Hematopoietic multipotent progenitor cell treated with erythropoietin and hydrocortisone succinate and interleukin-3 and kit ligand, for 6 days (in vitro differentiated cells): ENCODE measurements around the gene CACNA2D1.
A peak's percentile ranks its signal among the peaks of the same experiment; 100 is the strongest.

Source experiments
- DNase-seq: peaks from one replicate; pipeline ENCODE4 v3.0.0-alpha.2; 2015

CACNA2D1 gene

GRCh38 chr7:82443547-82444219 lies at the start of gene CACNA2D1:
CACNA2D1 (minus strand) TSS chr7:82443777.
- DNase-seq, result peak; percentile 13

- DNase-seq, result peak; percentile 43
Measured at GRCh38 chr7:82481499-82482097, 38.0 kb upstream of the CACNA2D1 start.

- DNase-seq, result no peak
Measured at GRCh38 chr7:82477733-82478515, 34.3 kb upstream of the CACNA2D1 start.

- no peak for DNase-seq
Measured at GRCh38 chr7:82472966-82473365, 29.4 kb upstream of the CACNA2D1 start.

- no peak for DNase-seq
Measured at GRCh38 chr7:82471351-82472020, 27.9 kb upstream of the CACNA2D1 start.

- no peak for DNase-seq
Measured at GRCh38 chr7:82469207-82469606, 25.6 kb upstream of the CACNA2D1 start.

GRCh38 chr7:82468435-82468834 lies 24.9 kb upstream of the CACNA2D1 start:
- DNase-seq, result no peak

- DNase-seq, result no peak
Measured at GRCh38 chr7:82467020-82467419, 23.4 kb upstream of the CACNA2D1 start.

GRCh38 chr7:82464372-82464771 lies 20.8 kb upstream of the CACNA2D1 start:
- no peak for DNase-seq

- DNase-seq, result no peak
Measured at GRCh38 chr7:82455295-82455694, 11.7 kb upstream of the CACNA2D1 start.

- no peak for DNase-seq
Measured at GRCh38 chr7:82450759-82451158, 7.2 kb upstream of the CACNA2D1 start.

GRCh38 chr7:82449910-82450309 lies 6.3 kb upstream of the CACNA2D1 start:
- DNase-seq, result no peak

- DNase-seq, result no peak
Measured at GRCh38 chr7:82446897-82447296, 3.3 kb upstream of the CACNA2D1 start.

- DNase-seq, result no peak
Measured at GRCh38 chr7:82445271-82445670, 1.7 kb upstream of the CACNA2D1 start.

- DNase-seq, result peak; percentile 4
Measured at GRCh38 chr7:82444220-82444909, 788 bp upstream of the CACNA2D1 start.

GRCh38 chr7:82443036-82443546 lies 486 bp downstream of the CACNA2D1 start:
- no peak for DNase-seq

- no peak for DNase-seq
Measured at GRCh38 chr7:82442492-82443035, 1.0 kb downstream of the CACNA2D1 start.

GRCh38 chr7:82441669-82442478 lies 1.7 kb downstream of the CACNA2D1 start:
- no peak for DNase-seq

GRCh38 chr7:82438521-82438920 lies 5.1 kb downstream of the CACNA2D1 start:
- no peak for DNase-seq

- DNase-seq, result no peak
Measured at GRCh38 chr7:82435769-82436168, 7.8 kb downstream of the CACNA2D1 start.

GRCh38 chr7:82434275-82435022 lies 9.1 kb downstream of the CACNA2D1 start:
- DNase-seq, result no peak
